CD14-positive monocyte (primary cell): Measurements from ENCODE around the gene GZMB. TPM values are rescaled to one million over a fixed set of nuclear protein-coding genes. Genes with fewer than 3 reads are reported as not detected.

Source experiments
- DNase-seq, 3 donors: peaks; one replicate each; pipeline ENCODE4 v3.0.0-alpha.2; 2011 to 2022
- H2AFZ ChIP-seq: 2 replicates; pipeline ENCODE4 v1.6.0; 2012; ENCODE audit warnings: mild to moderate bottlenecking, low read depth, low read length, inconsistent platforms; ENCODE audit not compliant: insufficient read depth, poor library complexity, severe bottlenecking
- H3K27ac ChIP-seq, 2 donors: 1 replicate in 1 of 2; 2 replicates in 1 of 2; pipeline ENCODE4 v1.5.1; 2012 to 2013; ENCODE audit warnings: low read length in 2 of 2, control low read depth in 1 of 2, inconsistent platforms in 1 of 2, low read depth in 1 of 2, mild to moderate bottlenecking in 1 of 2
- H3K27me3 ChIP-seq, 2 donors: one replicate each; pipeline versions ENCODE4 v1.6.0 to v1.6.1; 2011 to 2013; ENCODE audit warnings: low read length in 2 of 2; ENCODE audit not compliant: control insufficient read depth in 2 of 2, insufficient read depth in 2 of 2
- H3K36me3 ChIP-seq, 2 donors: replicated peaks in 1 of 2; 1 replicate in 1 of 2; 2 replicates in 1 of 2; pipeline versions ENCODE4 v1.5.1 to v1.6.1; 2012 to 2013; ENCODE audit warnings: low read length in 2 of 2, control low read depth in 1 of 2, inconsistent platforms in 1 of 2, mild to moderate bottlenecking in 1 of 2; ENCODE audit not compliant: insufficient read depth in 2 of 2, control insufficient read depth in 1 of 2
- H3K4me1 ChIP-seq, 2 donors: 1 replicate in 1 of 2; 2 replicates in 1 of 2; pipeline versions ENCODE4 v1.5.1 to v1.6.1; 2012 to 2013; ENCODE audit warnings: low read length in 2 of 2, control low read depth in 1 of 2, inconsistent platforms in 1 of 2, mild to moderate bottlenecking in 1 of 2, moderate library complexity in 1 of 2; ENCODE audit not compliant: insufficient read depth in 2 of 2, control insufficient read depth in 1 of 2
- H3K4me2 ChIP-seq: replicated peaks from 2 replicates; pipeline ENCODE3; 2012; ENCODE audit warnings: low read length, moderate library complexity, mild to moderate bottlenecking; ENCODE audit not compliant: poor library complexity, severe bottlenecking; ENCODE audit errors: extremely low read depth
- H3K4me3 ChIP-seq, 3 experiments: fragments of 200-600 bp in 1 of 3; sonication (generic) in 1 of 3; replicated peaks in 1 of 3; 1 replicate in 2 of 3; 2 replicates in 1 of 3; pipeline ENCODE4 v1.5.1; 2011 to 2013; ENCODE audit warnings: low read length in 3 of 3, mild to moderate bottlenecking in 3 of 3, control low read depth in 2 of 3, low read depth in 2 of 3, inconsistent platforms in 1 of 3, moderate library complexity in 1 of 3
- H3K79me2 ChIP-seq: 2 replicates; pipeline ENCODE4 v1.6.0; 2012; ENCODE audit warnings: mild to moderate bottlenecking, control low read depth, inconsistent platforms, low read length, moderate library complexity; ENCODE audit not compliant: insufficient read depth
- H3K9ac ChIP-seq: 2 replicates; pipeline ENCODE4 v1.6.0; 2017; ENCODE audit warnings: low read length, mild to moderate bottlenecking; ENCODE audit not compliant: insufficient read depth, poor library complexity, severe bottlenecking
- H3K9me3 ChIP-seq, 2 donors: replicated peaks in 1 of 2; 1 replicate in 1 of 2; 2 replicates in 1 of 2; pipeline versions ENCODE4 v1.5.1 to v1.6.1; 2012 to 2013; ENCODE audit warnings: low read length in 2 of 2, control low read depth in 1 of 2; ENCODE audit not compliant: control insufficient read depth in 1 of 2, insufficient read depth in 1 of 2
- H4K20me1 ChIP-seq: 2 replicates; pipeline ENCODE4 v1.6.0; 2012; ENCODE audit warnings: mild to moderate bottlenecking, low read length, control low read depth, moderate library complexity; ENCODE audit not compliant: insufficient read depth
- H3K27ac Mint-ChIP-seq, 7 donors: one replicate each; pipeline ENCODE4 v1.8.0; 2020; ENCODE audit warnings: mild to moderate bottlenecking in 7 of 7, mixed read lengths in 7 of 7, moderate library complexity in 6 of 7, inconsistent platforms in 2 of 7
- H3K27me3 Mint-ChIP-seq, 3 donors: one replicate each; pipeline ENCODE4 v1.8.0; 2021 to 2022; ENCODE audit warnings: low read depth in 3 of 3, mild to moderate bottlenecking in 3 of 3, mixed read lengths in 3 of 3, moderate library complexity in 3 of 3, inconsistent platforms in 1 of 3
- H3K36me3 Mint-ChIP-seq, 2 donors: one replicate each; pipeline ENCODE4 v1.8.0; 2020; ENCODE audit warnings: mixed read lengths in 2 of 2, inconsistent platforms in 1 of 2, mild to moderate bottlenecking in 1 of 2
- H3K4me1 Mint-ChIP-seq: one replicate; pipeline ENCODE4 v1.8.0; 2020; ENCODE audit warnings: mild to moderate bottlenecking, mixed read lengths
- H3K4me3 Mint-ChIP-seq, 2 donors: one replicate each; pipeline ENCODE4 v1.8.0; 2020; ENCODE audit warnings: mild to moderate bottlenecking in 2 of 2, mixed read lengths in 2 of 2, moderate library complexity in 1 of 2
- H3K9me3 Mint-ChIP-seq, 7 donors: one replicate each; pipeline ENCODE4 v1.8.0; 2020 to 2022; ENCODE audit warnings: mixed read lengths in 7 of 7, mild to moderate bottlenecking in 6 of 7, moderate library complexity in 6 of 7, inconsistent platforms in 2 of 7
- CTCF ChIP-seq: fragments of 200-600 bp; IDR thresholded peaks from one replicate; pipeline ENCODE4 v1.8.0; 2022; ENCODE audit warnings: antibody characterized with exemption, mild to moderate bottlenecking
- WGBS: methylation state at CpG from one replicate; pipeline ENCODE4 v1.1.5; 2013; ENCODE audit warnings: missing lambda C conversion rate; ENCODE audit not compliant: insufficient coverage; 5-methylcytosine and 5-hydroxymethylcytosine counted together
- intact Hi-C, 2 donors: fragments of 100-400 bp; cut with micrococcal nuclease; formaldehyde crosslinking; loops; one replicate each; pipeline versions ENCODE4 v1.15.0 to v1.15.1; 2023
- polyA plus RNA-seq, 3 donors: library from polyadenylated mRNA; depleted of rRNA in 1 of 3; unstranded in 2 of 3; stranded (reverse) in 1 of 3; fragments of 300-500 nt in 2 of 3; fragments of >200 nt in 1 of 3; fragmentation: Illumina TruSeq in 2 of 3; gene quantifications; 1 replicate in 2 of 3; 2 replicates in 1 of 3; pipeline ENCODE4 v1.2.3, GENCODE V29; 2012 to 2021

Gene GZMB
- polyA plus RNA-seq, 3 donors, result 1.0 to 1.3 TPM; not detected in 1

GRCh38 chr14:24678801-24679247 is 44.8 kb upstream of the GZMB start:
- H3K9me3 Mint-ChIP-seq, result peaks cover 0 to under 1% (median 0%) of the 10 kb centered on the region in 7 donors
- Histone ChIP-seq H3K9me3 (no peaks in the 10 kb centered on the region), H2AFZ (peak overlapping the region; percentile 80), H4K20me1 (no peaks in the 10 kb centered on the region), H3K4me2 (peak overlapping the region; percentile 71), H3K4me3 (peak overlapping the region; percentile 4 to 65 (median 40)), H3K4me1 (peaks cover 31 to 35% of the 10 kb centered on the region in 2 donors), H3K27me3 (no peaks in the 10 kb centered on the region), H3K36me3 (no peaks in the 10 kb centered on the region), H3K79me2 (no peaks in the 10 kb centered on the region), H3K27ac (no peak overlapping the region), H3K9ac (peak overlapping the region; percentile 39)
- peak overlapping the region in 3 of 7 donors; percentile 10 to 81 (median 53) for H3K27ac Mint-ChIP-seq
- 0% methylated on average over 4 of the region's 11 CpGs for WGBS
- peak; percentile 82 to 87 (median 86) for DNase-seq
- H3K36me3 Mint-ChIP-seq, result no peaks in the 10 kb centered on the region
- intact Hi-C loops, result no loop called here
- peaks cover 34% of the 10 kb centered on the region for H3K4me1 Mint-ChIP-seq
- peak; percentile 99 for TF ChIP-seq CTCF
- peaks cover 0 to 2% (median 0%) of the 10 kb centered on the region in 3 donors for H3K27me3 Mint-ChIP-seq
- H3K4me3 Mint-ChIP-seq, result peak overlapping the region; percentile 78 to 95

GRCh38 chr14:24677956-24678355 is 44.0 kb upstream of the GZMB start:
- H3K9ac ChIP-seq, result no peak overlapping the region
- H2AFZ ChIP-seq, result no peak overlapping the region
- no peak overlapping the region for H3K4me3 ChIP-seq
- Mint-ChIP-seq H3K27ac (peak overlapping the region in 1 of 7 donors; percentile 60), H3K9me3 (peaks cover 0 to 2% (median 0%) of the 10 kb centered on the region in 7 donors), H3K4me3 (no peak overlapping the region), H3K27me3 (peaks cover 0 to 6% (median 1%) of the 10 kb centered on the region in 3 donors), H3K4me1 (peaks cover 43% of the 10 kb centered on the region), H3K36me3 (no peaks in the 10 kb centered on the region)
- no peak for DNase-seq
- intact Hi-C loops, result no loop called here
- H3K27ac ChIP-seq, result no peak overlapping the region
- no peaks in the 10 kb centered on the region for H3K79me2 ChIP-seq
- TF ChIP-seq CTCF, result no peak
- no CpG with 5 or more reads among the region's 1 CpG for WGBS
- H3K4me2 ChIP-seq, result no peak overlapping the region
- no peaks in the 10 kb centered on the region for H4K20me1 ChIP-seq
- peaks cover 40 to 44% of the 10 kb centered on the region in 2 donors for H3K4me1 ChIP-seq
- no peaks in the 10 kb centered on the region for H3K36me3 ChIP-seq
- H3K27me3 ChIP-seq, result no peaks in the 10 kb centered on the region
- no peaks in the 10 kb centered on the region for H3K9me3 ChIP-seq
